ENCODE data around the gene TDO2.

GRCh38 chr4:155891058-155891457 lies 12.4 kb upstream of the TDO2 start:
- TF ChIP-seq CTCF (IDR thresholded peaks at IDR 0.05) (no peak), CREB1 (CRISPR knock-in tag; IDR thresholded peaks at IDR 0.05) (no peak), MAX (CRISPR knock-in tag; IDR thresholded peaks at IDR 0.05) (no peak), ATF3 (CRISPR knock-in tag; conservative IDR thresholded peaks at IDR 0.05) (no peak), ZNF281 (CRISPR knock-in tag; IDR thresholded peaks at IDR 0.05) (no peak), ZNF263 (CRISPR knock-in tag; IDR thresholded peaks at IDR 0.05; ENCODE audit: low read depth) (no peak), FOXP1 (CRISPR knock-in tag; IDR thresholded peaks at IDR 0.05; ENCODE audit: borderline replicate concordance) (no peak), E2F4 (CRISPR knock-in tag; IDR thresholded peaks at IDR 0.05; ENCODE audit: borderline replicate concordance, low read depth) (no peak), NR3C1 (CRISPR knock-in tag; conservative IDR thresholded peaks at IDR 0.05; ENCODE audit: low read depth) (no peak), RELA (CRISPR knock-in tag; IDR thresholded peaks at IDR 0.05; ENCODE audit: borderline replicate concordance) (no peak), ESRRA (CRISPR knock-in tag; IDR thresholded peaks at IDR 0.05; ENCODE audit: borderline replicate concordance) (no peak), ZNF138 (CRISPR knock-in tag; conservative IDR thresholded peaks at IDR 0.05) (no peak), SMAD3 (CRISPR knock-in tag; IDR thresholded peaks at IDR 0.05; ENCODE audit: borderline replicate concordance) (no peak), NR2C2 (CRISPR knock-in tag; IDR thresholded peaks at IDR 0.05) (no peak)
